MCF 10A (cell line): Measurements from ENCODE around the gene HMG20B. TPM values are rescaled to one million over a fixed set of nuclear protein-coding genes. Genes with fewer than 3 reads are reported as not detected.

Source experiments
- BruUV-seq: library from RNA; stranded (reverse); fragments of 400-500 nt; replicated peaks from 2 replicates; lab custom pipeline; 2021; lab: Mats Ljungman, UMichigan
- CTCF ChIA-PET: fragments of 300-600 bp; sonication (Branson Sonifier 250); formaldehyde crosslinking; extraction: SDS; loops from one replicate; lab custom pipeline; 2021; ENCODE audit warnings: antibody characterized with exemption, inconsistent platforms; lab: Yijun Ruan, JAX
- POLR2A ChIA-PET: fragments of 300-600, 350-650 bp; sonication (Branson Sonifier 250); formaldehyde crosslinking; extraction: SDS; loops from one replicate; lab custom pipeline; 2020; ENCODE audit warnings: antibody characterized with exemption, inconsistent platforms; lab: Yijun Ruan, JAX
- DNase-seq: peaks from one replicate; pipeline ENCODE4 v3.0.0-alpha.2; 2018; ENCODE audit not compliant: unreplicated experiment
- H3K27ac Mint-ChIP-seq: one replicate; pipeline ENCODE4 v1.8.0; 2022; ENCODE audit warnings: mild to moderate bottlenecking, low read depth, mixed read lengths; ENCODE audit not compliant: unreplicated experiment
- H3K27me3 Mint-ChIP-seq: one replicate; pipeline ENCODE4 v1.8.0; 2022; ENCODE audit warnings: mixed read lengths; ENCODE audit not compliant: insufficient read depth, unreplicated experiment
- H3K36me3 Mint-ChIP-seq: one replicate; pipeline ENCODE4 v1.8.0; 2022; ENCODE audit warnings: mild to moderate bottlenecking, moderate library complexity, mixed read lengths; ENCODE audit not compliant: insufficient read depth, unreplicated experiment
- H3K4me1 Mint-ChIP-seq: one replicate; pipeline ENCODE4 v1.8.0; 2022; ENCODE audit warnings: mixed read lengths; ENCODE audit not compliant: insufficient read depth, unreplicated experiment
- H3K4me3 Mint-ChIP-seq: one replicate; pipeline ENCODE4 v1.8.0; 2022; ENCODE audit warnings: mild to moderate bottlenecking, moderate library complexity, mixed read lengths; ENCODE audit not compliant: unreplicated experiment
- H3K9me3 Mint-ChIP-seq: one replicate; pipeline ENCODE4 v1.8.0; 2022; ENCODE audit warnings: mixed read lengths; ENCODE audit not compliant: unreplicated experiment
- CTCF ChIP-seq: fragments of 200-600 bp; IDR thresholded peaks from one replicate; pipeline ENCODE4 v1.8.0; 2022; ENCODE audit warnings: antibody characterized with exemption, mild to moderate bottlenecking; ENCODE audit not compliant: unreplicated experiment
- intact Hi-C: fragments of 100-400 bp; cut with micrococcal nuclease; formaldehyde crosslinking; loops from 2 replicates; pipeline ENCODE4 v1.14.1; 2022
- total RNA-seq: library from RNA; stranded (reverse); gene quantifications from 2 replicates; pipeline ENCODE4 v1.2.3, GENCODE V29; 2022

The HMG20B gene
- total RNA-seq, 1 experiment from 2014 or later = 64.7 TPM

DNA sequence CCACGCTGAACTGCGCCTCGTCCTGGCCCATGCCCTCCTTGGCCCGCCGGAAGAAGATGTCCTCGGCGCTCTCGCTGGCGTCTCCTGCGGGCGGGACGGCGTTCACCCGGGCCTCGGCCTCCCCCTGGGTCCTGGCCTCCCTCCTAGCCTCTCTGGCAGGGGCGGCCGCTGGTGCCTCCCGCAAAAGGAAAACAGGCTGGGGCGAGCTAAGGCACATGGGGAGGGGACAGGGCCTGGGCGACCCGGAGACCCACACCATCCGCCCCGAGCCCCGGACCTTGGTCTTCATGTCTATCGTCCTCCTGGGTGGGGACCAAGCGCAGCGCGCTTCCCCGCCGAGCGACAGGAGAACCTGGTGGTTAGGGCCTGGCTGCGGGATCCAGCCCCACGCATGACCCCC lies 39.6 kb downstream of the HMG20B start:
- Mint-ChIP-seq H3K4me3 (no peak overlapping the region), H3K27me3 (no peaks in the 10 kb centered on the region), H3K9me3 (no peaks in the 10 kb centered on the region), H3K4me1 (peaks cover 9% of the 10 kb centered on the region), H3K27ac (no peak overlapping the region), H3K36me3 (peaks cover 4% of the 10 kb centered on the region)
- ChIA-PET POLR2A (no interaction called here), CTCF (interaction anchor here (0.5 to 1.1 kb wide), 2 partner anchors 44 to 126 kb away, joined by 3 to 4 read pairs; no protein-coding TSS in a partner anchor)
- DNase-seq = no peak
- intact Hi-C loops = no loop called here
- TF ChIP-seq CTCF = no peak
- no TSS peak for BruUV-seq

- ChIA-PET CTCF (interaction anchor here (1.1 kb wide), 1 partner anchor 45 kb away, joined by 3 read pairs; no protein-coding TSS in a partner anchor), POLR2A (no interaction called here)
- intact Hi-C loops = no loop called here
- H3K9me3 Mint-ChIP-seq = no peaks in the 10 kb centered on the region
- no peaks in the 10 kb centered on the region for H3K27me3 Mint-ChIP-seq
- BruUV-seq = no TSS peak
- no peak for DNase-seq
- TF ChIP-seq CTCF = no peak
- no peak overlapping the region for H3K27ac Mint-ChIP-seq
- H3K36me3 Mint-ChIP-seq = peaks cover 4% of the 10 kb centered on the region
- H3K4me1 Mint-ChIP-seq = peaks cover 3% of the 10 kb centered on the region
- H3K4me3 Mint-ChIP-seq = no peak overlapping the region
Measured at GRCh38 chr19:3612901-3613741, 40.4 kb downstream of the HMG20B start.

DNA sequence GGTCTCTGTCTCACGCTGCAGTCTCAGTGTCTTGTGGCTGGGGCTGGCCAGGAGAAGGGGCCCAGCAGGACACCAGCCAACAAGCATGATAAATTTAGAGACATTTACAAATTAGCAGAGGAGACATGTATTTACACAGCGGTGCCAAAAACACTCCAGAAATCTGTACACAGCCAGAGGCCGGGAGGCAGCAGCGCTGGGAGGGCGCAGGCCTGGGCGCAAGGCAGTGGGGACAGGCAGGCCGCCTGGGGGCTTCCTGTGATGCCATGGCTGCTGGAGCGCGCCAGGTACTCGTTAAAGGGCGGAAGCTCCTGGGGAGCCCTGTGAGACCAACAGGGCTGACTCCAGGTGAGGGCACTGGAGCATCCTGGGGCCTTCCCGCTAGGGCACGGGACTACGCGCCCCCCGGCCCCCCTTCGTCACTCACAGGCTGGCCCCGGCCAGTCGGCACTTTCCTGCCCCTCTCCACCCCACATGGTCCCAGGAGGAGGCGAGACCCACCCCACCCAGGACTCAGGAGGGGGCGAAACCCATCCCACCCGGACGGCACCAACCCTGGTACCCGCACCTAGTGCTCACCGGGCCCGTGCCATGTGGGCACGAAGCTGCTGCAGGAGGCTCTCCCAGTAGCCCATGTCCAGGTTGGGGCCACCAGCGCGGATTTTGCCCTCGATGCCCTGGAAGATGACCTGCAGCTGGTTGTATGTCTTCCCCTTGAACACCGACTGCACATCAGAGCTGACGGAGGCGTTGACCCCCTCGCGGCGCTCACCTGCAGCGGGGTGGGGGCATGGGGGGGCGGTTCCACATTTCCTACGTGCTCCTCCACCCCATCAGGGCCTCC lies 41.3 kb downstream of the HMG20B start:
- no peaks in the 10 kb centered on the region for H3K4me1 Mint-ChIP-seq
- CTCF ChIA-PET = no interaction called here
- H3K4me3 Mint-ChIP-seq = no peak overlapping the region
- no peaks in the 10 kb centered on the region for H3K27me3 Mint-ChIP-seq
- no peak overlapping the region for H3K27ac Mint-ChIP-seq
- no peaks in the 10 kb centered on the region for H3K9me3 Mint-ChIP-seq
- intact Hi-C loops = no loop called here
- no peak for DNase-seq
- BruUV-seq = no TSS peak
- POLR2A ChIA-PET = no interaction called here
- H3K36me3 Mint-ChIP-seq = peaks cover 4% of the 10 kb centered on the region
- no peak for TF ChIP-seq CTCF

DNA sequence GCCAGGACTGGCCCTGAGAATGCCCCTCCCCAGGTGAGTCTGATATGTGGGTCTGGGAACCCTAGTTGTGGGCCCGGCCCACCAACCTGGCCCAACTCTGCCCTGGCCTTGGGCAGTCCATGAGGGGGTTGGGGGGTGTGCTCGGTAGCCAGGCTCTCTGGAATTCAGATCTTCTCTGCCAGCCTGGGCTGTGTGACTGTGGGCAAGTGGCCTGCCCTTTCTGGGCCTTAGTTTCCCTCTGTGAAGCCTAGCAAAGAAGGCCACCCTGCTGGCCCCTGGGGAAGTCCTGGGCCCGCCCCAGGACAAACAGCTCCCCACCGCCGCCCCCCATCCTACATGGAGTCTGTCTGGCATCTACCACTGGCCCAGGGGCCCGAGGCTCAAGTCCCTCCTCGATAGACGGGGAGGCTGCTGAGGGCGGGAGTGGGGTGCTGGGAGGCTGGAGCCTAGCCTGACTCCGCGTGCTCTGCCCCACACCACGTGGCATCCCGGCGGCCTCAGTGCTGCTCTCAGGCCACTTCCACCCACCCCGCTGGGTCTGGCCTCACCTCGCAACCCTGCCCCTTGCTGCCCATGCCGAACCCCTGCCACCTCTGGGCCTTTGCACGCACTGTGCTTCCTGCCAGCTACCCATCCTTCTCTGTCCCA lies 42.2 kb downstream of the HMG20B start:
- Mint-ChIP-seq H3K27me3 (no peaks in the 10 kb centered on the region), H3K9me3 (no peaks in the 10 kb centered on the region), H3K27ac (no peak overlapping the region), H3K4me3 (no peak overlapping the region), H3K4me1 (no peaks in the 10 kb centered on the region), H3K36me3 (peaks cover 12% of the 10 kb centered on the region)
- ChIA-PET POLR2A (interaction anchor here (0.9 kb wide), 1 partner anchor 24 kb away, joined by 3 read pairs; no protein-coding TSS in a partner anchor), CTCF (no interaction called here)
- no TSS peak for BruUV-seq
- TF ChIP-seq CTCF = no peak
- DNase-seq = no peak
- intact Hi-C loops = no loop called here
